ENCODE data around the gene FKBP10.
"Not testable (repeated sequence)": the region's sequence is repeated elsewhere in the genome, so short reads cannot be mapped to it uniquely, and the experiment has no call there.

Gene FKBP10, protein sequence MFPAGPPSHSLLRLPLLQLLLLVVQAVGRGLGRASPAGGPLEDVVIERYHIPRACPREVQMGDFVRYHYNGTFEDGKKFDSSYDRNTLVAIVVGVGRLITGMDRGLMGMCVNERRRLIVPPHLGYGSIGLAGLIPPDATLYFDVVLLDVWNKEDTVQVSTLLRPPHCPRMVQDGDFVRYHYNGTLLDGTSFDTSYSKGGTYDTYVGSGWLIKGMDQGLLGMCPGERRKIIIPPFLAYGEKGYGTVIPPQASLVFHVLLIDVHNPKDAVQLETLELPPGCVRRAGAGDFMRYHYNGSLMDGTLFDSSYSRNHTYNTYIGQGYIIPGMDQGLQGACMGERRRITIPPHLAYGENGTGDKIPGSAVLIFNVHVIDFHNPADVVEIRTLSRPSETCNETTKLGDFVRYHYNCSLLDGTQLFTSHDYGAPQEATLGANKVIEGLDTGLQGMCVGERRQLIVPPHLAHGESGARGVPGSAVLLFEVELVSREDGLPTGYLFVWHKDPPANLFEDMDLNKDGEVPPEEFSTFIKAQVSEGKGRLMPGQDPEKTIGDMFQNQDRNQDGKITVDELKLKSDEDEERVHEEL

DNA sequence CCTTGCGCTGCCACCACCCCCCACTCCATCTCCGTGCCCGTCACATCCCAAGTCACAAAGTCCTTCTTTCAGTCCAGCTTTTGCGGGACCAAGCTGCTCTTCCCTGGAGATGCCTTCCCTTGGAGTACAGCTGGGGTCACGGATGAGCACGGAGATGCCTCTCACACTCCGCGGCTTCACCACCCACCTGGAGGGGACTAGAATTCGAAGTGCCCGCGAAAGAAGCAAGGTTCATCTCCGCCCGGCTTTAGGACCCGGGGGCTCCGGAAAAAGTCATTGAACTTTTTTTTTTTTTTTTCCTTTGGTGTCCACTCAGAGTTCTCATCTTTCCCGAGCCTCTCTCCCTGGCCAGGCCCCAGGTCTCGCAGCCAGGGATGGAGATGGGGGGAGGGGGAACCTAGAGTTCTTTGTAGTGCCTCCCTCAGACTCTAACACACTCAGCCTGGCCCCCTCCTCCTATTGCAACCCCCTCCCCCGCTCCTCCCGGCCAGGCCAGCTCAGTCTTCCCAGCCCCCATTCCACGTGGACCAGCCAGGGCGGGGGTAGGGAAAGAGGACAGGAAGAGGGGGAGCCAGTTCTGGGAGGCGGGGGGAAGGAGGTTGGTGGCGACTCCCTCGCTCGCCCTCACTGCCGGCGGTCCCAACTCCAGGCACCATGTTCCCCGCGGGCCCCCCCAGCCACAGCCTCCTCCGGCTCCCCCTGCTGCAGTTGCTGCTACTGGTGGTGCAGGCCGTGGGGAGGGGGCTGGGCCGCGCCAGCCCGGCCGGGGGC is at the start of gene FKBP10:
TSS of gene FKBP10 (plus strand) at position 624 of the 771 bp plus-strand sequence. CDS start at position 655, 31 bp downstream.
- no peak for DNase-seq

GRCh38 chr17:41763327-41763726 is 49.5 kb upstream of the FKBP10 start:
- DNase-seq = no peak

GRCh38 chr17:41766135-41766534 is 46.7 kb upstream of the FKBP10 start:
- no peak for DNase-seq

GRCh38 chr17:41767324-41768042 is 45.3 kb upstream of the FKBP10 start:
- DNase-seq = no peak

GRCh38 chr17:41768682-41769288 is 44.0 kb upstream of the FKBP10 start:
- no peak for DNase-seq

- no peak for DNase-seq
Observed at GRCh38 chr17:41769346-41769862, 43.4 kb upstream of the FKBP10 start.

DNA sequence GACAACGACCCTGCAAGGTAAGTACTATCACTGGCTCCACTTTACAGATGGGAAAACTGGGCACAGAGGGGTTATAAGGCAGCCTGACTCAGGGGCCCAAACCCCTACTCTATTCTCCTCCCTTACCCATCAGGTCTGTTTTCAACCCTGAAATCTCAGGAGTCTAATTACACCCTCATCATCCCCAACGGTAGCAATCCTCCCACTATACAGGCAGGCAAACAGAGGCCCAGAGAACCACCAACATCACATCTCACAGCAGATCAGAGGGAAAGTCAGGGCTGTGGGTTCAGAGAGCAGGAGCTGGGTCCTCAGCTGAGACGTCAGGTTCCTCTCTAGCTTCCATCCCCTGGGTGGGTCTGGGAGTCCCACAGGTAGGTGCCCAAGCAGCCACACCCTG is 42.8 kb upstream of the FKBP10 start:
- DNase-seq = no peak

DNA sequence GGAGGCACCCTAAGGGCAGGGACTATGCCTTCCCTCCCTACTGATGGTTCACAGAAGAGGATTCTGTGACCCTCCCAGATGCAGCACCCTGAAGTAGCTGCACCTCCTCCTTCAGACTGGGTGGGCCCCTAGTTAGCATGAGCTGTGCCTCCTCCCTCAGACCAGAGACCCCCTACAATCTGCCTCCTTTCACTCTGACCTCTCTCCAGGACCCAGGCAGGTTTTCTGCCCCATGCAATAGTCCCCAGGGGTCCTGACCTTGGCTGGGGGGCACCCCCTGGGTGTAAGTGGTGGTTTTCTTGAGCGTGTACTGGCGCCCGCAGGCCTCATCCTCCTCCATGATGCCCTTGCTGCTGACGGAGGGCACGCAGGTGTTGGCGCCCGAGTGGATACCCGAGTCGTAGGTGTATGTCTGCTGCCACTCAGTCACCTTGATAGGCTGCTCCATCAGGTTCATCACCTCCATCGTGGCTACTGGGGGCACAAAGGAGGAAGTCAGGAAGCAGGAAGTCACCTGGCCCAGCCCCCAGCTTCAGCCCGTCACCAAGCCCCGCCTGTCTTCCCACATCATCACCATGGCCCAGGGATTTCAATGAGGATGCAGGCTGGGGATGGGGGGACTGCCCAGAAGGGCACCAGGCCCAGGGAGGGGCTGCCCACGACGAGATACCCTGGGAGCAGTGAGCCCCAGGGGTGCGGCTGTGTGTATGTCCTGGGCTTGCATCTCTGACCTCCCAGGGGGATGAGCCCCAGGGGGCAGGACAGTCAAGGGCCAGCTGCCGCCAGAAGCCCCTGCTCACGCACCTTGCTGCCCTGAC is 41.2 kb upstream of the FKBP10 start:
- no peak for DNase-seq

GRCh38 chr17:41772218-41772585 is 40.6 kb upstream of the FKBP10 start:
- no peak for DNase-seq

DNA sequence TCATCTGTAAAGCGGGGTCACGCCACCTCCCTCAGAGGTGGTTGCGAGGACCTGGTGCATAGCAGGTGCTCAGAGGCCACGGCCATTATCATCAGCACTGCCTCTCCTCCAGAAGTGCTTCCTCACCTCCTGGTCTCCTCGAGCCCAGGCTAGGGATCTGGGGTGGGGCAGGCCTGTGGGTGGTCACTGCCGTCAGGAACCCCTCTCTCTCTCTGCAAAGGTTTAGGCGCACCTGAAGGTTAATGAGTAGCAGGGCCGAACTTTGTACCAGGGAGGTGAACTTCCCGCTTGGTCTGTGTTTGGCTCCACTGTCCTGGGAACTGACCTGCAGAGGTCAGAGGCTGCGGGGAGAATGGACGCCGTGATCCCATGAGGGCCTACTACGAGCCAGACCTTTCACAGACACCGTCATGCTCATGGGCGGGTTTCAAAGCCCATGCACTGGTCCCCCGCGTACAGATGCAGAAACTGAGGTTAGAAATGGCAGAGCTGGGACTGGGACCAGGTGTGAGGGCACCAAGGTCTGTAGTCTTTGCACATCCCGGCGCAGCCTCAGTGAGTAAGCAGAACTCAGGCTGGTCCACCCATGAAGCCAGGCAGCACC is 40.1 kb upstream of the FKBP10 start:
- DNase-seq = no peak

- no peak for DNase-seq
Observed at GRCh38 chr17:41773190-41773588, 39.6 kb upstream of the FKBP10 start.

- no peak for DNase-seq
Observed at GRCh38 chr17:41773731-41774193, 39.0 kb upstream of the FKBP10 start.

GRCh38 chr17:41775394-41776226 is 37.2 kb upstream of the FKBP10 start:
- DNase-seq = no peak

- not testable (repeated sequence) for DNase-seq
Observed at GRCh38 chr17:41776262-41776900, 36.4 kb upstream of the FKBP10 start.

DNA sequence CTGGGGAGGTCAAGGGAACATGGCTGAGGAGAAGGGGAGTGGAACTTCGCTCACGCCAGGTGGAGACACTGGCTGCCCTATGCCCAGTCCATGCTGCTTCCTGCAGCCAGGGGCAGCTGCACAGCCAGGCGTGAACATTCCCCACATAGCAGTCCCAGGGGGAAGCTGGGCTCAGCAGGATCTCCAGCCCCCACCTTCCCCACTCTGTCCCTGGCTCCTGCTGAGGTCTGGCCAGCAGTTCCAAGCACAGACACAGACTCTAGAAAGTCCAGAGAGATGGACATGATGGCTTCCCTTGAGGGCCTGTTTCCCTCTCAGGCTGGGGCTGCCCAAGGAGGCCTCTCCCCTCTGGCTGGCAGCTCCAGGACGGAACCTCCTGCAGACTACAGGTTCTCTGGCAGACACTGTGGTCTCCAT is 35.6 kb upstream of the FKBP10 start:
- DNase-seq = no peak

DNA sequence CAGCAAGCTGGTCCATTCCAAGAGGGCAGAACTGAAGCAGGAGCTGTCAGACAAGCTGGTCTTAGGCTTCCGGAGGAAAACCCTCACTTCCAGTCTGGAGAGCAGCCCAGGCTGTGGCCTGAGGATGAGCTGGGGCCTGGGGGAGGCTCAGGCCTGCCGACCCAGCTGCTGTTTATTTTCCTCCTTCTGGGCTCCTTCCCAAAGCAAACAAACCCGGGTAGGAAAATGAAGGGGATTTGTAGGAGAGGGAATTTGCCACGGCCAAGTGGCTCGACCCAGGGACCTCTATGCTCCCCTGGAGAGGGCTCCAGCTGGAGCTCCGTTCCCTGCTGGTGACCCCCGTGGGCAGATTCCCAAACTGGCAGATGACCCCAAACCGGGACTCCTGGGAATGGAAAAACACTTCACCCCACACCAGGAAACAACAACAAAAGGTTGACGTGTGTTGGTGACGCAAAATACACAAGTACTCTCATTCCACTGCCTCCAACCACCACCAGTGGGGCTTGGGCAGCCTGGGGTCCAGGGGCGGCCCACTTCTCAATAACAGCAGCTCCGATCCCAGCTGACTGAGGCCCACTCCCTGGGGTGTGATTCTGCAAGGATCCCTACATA is 35.1 kb upstream of the FKBP10 start:
- DNase-seq = no peak

DNA sequence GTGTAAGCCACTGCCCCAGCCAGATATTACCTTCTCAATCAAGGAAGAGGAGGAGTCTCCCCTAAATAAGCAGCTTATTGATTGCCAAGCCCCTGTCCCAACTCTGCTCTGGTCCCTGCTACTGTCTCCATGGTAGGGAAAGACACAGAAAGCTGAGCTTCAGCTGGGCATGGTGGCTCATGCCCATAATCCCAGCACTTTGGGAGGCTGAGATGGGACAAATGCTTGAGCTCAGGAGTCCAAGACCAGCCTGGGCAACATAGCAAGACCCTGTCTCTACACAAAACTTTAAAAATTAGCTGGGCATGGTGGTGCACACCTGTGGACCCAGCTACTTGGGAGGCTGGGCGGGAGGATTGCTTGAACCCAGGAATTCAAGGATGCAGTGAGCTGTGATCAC is 32.9 kb upstream of the FKBP10 start:
- DNase-seq = no peak

DNA sequence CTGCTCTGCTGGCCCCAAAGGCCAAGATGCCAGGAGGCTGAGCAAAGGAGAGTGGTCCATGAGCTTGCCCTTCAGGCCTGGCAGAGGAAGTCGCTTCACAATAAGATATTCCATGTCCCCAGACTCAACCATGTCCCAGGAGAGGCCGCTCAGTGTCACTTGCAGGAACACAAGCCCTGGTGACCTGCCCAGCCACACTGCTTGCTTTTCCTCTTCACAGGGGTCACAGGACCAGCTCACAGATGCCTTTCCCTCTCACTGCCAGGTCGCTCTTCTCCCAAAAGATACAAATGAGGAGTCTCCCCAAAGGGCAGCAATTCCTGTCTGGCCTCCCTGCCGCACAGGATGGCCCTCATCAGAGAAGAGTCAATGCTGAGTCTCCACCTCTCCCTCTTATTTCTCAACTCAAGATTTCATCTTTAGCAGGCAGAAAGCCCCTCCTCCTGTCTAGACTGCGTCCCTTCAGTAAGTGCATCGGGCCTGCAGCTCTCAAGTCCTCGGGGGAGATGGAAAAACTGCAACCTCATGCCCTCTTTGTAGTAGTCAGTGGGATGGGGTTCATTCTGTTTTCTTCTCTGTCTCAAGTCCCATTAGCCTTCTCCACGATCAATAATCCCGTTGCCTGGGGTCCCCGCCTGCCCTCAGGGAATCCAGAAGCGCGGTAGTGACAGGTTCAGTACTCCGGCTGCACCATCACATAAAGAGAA is 31.2 kb upstream of the FKBP10 start:
- no peak for DNase-seq
